GM23248 (cell line): ENCODE results near the gene EBP. TPM values are rescaled to one million over a fixed set of nuclear protein-coding genes. Genes with fewer than 3 reads are reported as not detected.

Source experiments
- DNase-seq: peaks from one replicate; pipeline ENCODE4 v3.0.0-alpha.2; 2015
- H2AFZ ChIP-seq: fragments of 200-600 bp; sonication (generic); 2 replicates; pipeline ENCODE4 v1.6.1; 2016; ENCODE audit warnings: antibody characterized with exemption
- H3F3A ChIP-seq: fragments of 200-600 bp; sonication (generic); 2 replicates; pipeline ENCODE4 v1.6.1; 2016; ENCODE audit warnings: mild to moderate bottlenecking, antibody characterized with exemption, mixed run types; ENCODE audit not compliant: insufficient read depth
- H3K27ac ChIP-seq: fragments of 200-600 bp; sonication (generic); 2 replicates; pipeline ENCODE4 v1.5.1; 2016; ENCODE audit warnings: mild to moderate bottlenecking
- H3K27me3 ChIP-seq: fragments of 200-600 bp; sonication (generic); replicated peaks from 2 replicates; pipeline ENCODE4 v1.6.1; 2016; ENCODE audit warnings: mild to moderate bottlenecking; ENCODE audit not compliant: insufficient read depth
- H3K36me3 ChIP-seq: fragments of 200-600 bp; sonication (generic); 2 replicates; pipeline ENCODE4 v1.6.1; 2016; ENCODE audit warnings: low read depth, mild to moderate bottlenecking
- H3K4me1 ChIP-seq: fragments of 200-600 bp; sonication (generic); 2 replicates; pipeline ENCODE4 v1.6.1; 2016; ENCODE audit warnings: mild to moderate bottlenecking; ENCODE audit not compliant: insufficient read depth
- H3K4me2 ChIP-seq: fragments of 200-600 bp; sonication (generic); one replicate; pipeline ENCODE4 v1.6.1; 2016; ENCODE audit warnings: mild to moderate bottlenecking; ENCODE audit not compliant: unreplicated experiment
- H3K4me3 ChIP-seq: fragments of 200-600 bp; sonication (generic); 2 replicates; pipeline ENCODE4 v1.5.1; 2016; ENCODE audit warnings: mild to moderate bottlenecking
- H3K79me2 ChIP-seq: fragments of 200-600 bp; sonication (generic); 2 replicates; pipeline ENCODE4 v1.6.1; 2016; ENCODE audit warnings: mild to moderate bottlenecking; ENCODE audit not compliant: insufficient read depth
- H3K9ac ChIP-seq: fragments of 200-600 bp; sonication (generic); 2 replicates; pipeline ENCODE4 v1.6.1; 2016; ENCODE audit warnings: mild to moderate bottlenecking
- H3K9me2 ChIP-seq: fragments of 200-600 bp; sonication (generic); 2 replicates; pipeline ENCODE4 v1.6.1; 2016; ENCODE audit warnings: mixed run types, mild to moderate bottlenecking, moderate library complexity; ENCODE audit not compliant: insufficient read depth
- H3K9me3 ChIP-seq: fragments of 200-600 bp; sonication (generic); one replicate; pipeline ENCODE4 v1.6.1; 2017; ENCODE audit warnings: low read depth
- H4K20me1 ChIP-seq: fragments of 200-600 bp; sonication (generic); 2 replicates; pipeline ENCODE4 v1.6.0; 2016; ENCODE audit not compliant: insufficient read depth
- EZH2 ChIP-seq: fragments of 200-600 bp; sonication (generic); IDR thresholded peaks from 2 replicates; pipeline ENCODE4 v1.6.1; 2018; ENCODE audit warnings: antibody characterized with exemption, mild to moderate bottlenecking; ENCODE audit not compliant: insufficient read depth, poor library complexity, severe bottlenecking
- EZH2phosphoT487 ChIP-seq: fragments of 200-600 bp; sonication (generic); IDR thresholded peaks from 2 replicates; pipeline ENCODE4 v1.6.1; 2018; ENCODE audit warnings: antibody characterized with exemption, moderate library complexity, mild to moderate bottlenecking, low read depth; ENCODE audit not compliant: insufficient read depth
- WGBS, 2 experiments: methylation state at CpG; one replicate each; pipeline ENCODE4 v1.1.6; 2015 to 2017; ENCODE audit warnings: low lambda C conversion rate in 2 of 2, low coverage in 1 of 2; ENCODE audit errors: missing lambda C conversion rate in 2 of 2; 5-methylcytosine and 5-hydroxymethylcytosine counted together
- in situ Hi-C: fragments of 300-500 bp; cut with MboI; formaldehyde crosslinking; loops from 2 replicates; pipeline ENCODE4 v1.15.0; 2020
- polyA plus RNA-seq: library from polyadenylated mRNA; unstranded; fragments of >200 nt; fragmentation: Nextera tagmentation; extraction: Ambion mirVana; gene quantifications from 2 replicates; pipeline ENCODE4 v1.2.1, GENCODE V29; 2016
- total RNA-seq: library from RNA; depleted of rRNA; stranded (reverse); fragments of >200 nt; shearing (Covaris generic); gene quantifications from 2 replicates; pipeline ENCODE4 v1.2.3, GENCODE V29; 2014

EBP gene
- total and polyA plus RNA-seq, 2 experiments from 2014 or later: 17.0 to 45.0 TPM

DNA sequence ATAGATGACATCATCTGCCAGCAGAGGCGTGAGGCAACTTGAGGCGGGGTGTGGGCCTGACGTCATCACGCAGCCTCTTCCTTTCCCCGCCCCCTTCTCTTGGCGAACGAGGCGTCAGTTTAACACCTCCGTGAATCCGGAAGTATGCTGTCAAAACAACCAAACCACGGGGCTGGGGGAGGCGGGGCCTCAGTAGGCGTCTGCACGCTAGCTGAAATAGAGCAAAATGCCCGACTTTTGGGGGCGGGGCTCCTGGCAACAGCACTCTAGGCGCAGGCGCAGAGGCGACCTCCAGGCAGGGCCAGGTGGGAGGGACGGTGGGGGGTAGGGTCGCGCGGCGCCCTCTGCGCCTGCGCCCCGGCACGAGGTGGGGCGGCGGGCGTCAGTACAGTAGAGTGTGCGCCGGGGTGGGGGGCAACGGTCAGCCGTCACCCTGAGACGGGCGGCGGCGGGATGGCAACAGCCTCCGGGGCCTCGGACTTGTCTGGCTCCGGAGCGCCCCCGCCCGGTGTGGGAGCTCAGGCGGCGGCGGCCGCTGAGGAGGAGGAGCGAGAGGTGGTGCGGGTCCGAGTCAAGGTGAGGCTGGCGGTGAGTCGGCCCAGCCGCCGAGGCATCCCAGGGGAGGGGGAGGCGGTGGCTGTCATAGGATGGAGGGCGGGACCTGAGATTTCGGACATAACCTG lies 17.9 kb downstream of the EBP start, which contains the start of gene TBC1D25:
Gene TBC1D25 (plus strand): TSS at position 370 of the 683 bp plus-strand sequence. CDS start 84 bp downstream, at position 454.
- Histone ChIP-seq H4K20me1 (no peaks in the 10 kb centered on the region), H2AFZ (peak within 1 kb of the TSS; percentile 92), H3K4me1 (peaks cover 6% of the 10 kb centered on the region; the same call in 1 of the 2 replicates), H3K4me3 (peak within 1 kb of the TSS; percentile 92), H3K9me2 (no peaks in the 10 kb centered on the region), H3K9me3 (no peaks in the 10 kb centered on the region), H3K27me3 (no peaks in the 10 kb centered on the region), H3K9ac (peak within 1 kb of the TSS; percentile 93), H3K36me3 (no peaks in the 10 kb centered on the region), H3K79me2 (peaks cover 25% of the 10 kb centered on the region), H3F3A (peaks cover 8% of the 10 kb centered on the region; the same call in 1 of the 2 replicates), H3K4me2 (peak within 1 kb of the TSS; percentile 80), H3K27ac (peak within 1 kb of the TSS; percentile 51)
- TF ChIP-seq EZH2phosphoT487 (no peak), EZH2 (no peak)
- DNase-seq: peak; percentile 95
- 1 to 3% methylated on average over 11 to 38 of the region's 59 CpGs for WGBS, 2 experiments
- in situ Hi-C loops: no loop called here

DNA sequence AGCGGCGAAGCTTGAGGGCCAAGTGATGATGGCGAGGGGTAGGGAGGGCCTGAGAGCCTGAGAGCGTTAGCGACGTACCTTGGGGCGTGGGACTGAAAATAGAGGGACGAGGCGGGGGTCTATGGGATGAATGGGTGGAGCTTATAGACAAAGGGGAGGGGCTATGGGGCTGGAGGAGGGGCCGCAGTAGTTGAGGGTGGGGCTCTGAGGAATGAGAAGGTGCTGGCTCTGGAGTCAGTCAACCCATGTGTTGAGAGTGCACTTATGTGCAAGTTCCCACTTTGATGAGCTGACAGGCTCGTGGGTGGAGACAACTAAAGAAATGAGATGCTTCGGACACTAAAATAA lies 18.4 kb downstream of the EBP start:
- in situ Hi-C loops: no loop called here
- Histone ChIP-seq H3K9me3 (no peaks in the 10 kb centered on the region), H3K79me2 (peaks cover 25% of the 10 kb centered on the region), H3K4me1 (peaks cover 6% of the 10 kb centered on the region; the same call in 1 of the 2 replicates), H4K20me1 (no peaks in the 10 kb centered on the region), H3K4me2 (peak overlapping the region; percentile 80), H3K4me3 (peak overlapping the region; percentile 92), H3K27ac (peak overlapping the region; percentile 51), H3F3A (peaks cover 8% of the 10 kb centered on the region; the same call in 1 of the 2 replicates), H3K27me3 (no peaks in the 10 kb centered on the region), H3K9me2 (no peaks in the 10 kb centered on the region), H3K9ac (peak overlapping the region; percentile 93), H3K36me3 (no peaks in the 10 kb centered on the region), H2AFZ (peak overlapping the region; percentile 92)
- peak; percentile 54 for DNase-seq
- WGBS, 2 experiments: 0 to 2% methylated on average over 2 to 12 of the region's 12 CpGs
- TF ChIP-seq EZH2phosphoT487 (no peak), EZH2 (no peak)

DNA sequence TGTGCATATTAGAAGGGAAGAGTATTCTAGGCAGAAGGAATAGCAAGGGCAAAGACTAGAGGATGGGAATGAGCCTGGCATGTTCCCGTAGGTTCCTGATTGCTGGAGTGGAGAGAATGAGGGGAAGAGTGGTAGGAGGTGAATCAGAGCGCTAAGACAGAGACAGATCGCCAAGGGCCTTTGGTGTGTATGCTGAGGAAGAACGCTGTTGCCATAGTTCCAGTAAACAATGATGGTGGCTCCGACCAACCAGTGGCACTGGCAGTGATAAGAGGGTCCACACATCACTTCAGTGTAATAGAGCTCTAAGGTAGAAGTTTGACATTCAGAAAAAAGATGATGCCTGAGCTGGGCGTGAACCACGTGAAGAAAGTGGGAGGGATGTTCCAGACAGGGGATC lies 18.9 kb downstream of the EBP start:
- H3K9me3 ChIP-seq: no peaks in the 10 kb centered on the region
- peak overlapping the region; percentile 80 for H3K4me2 ChIP-seq
- no peak overlapping the region for H3K9ac ChIP-seq
- WGBS, 2 experiments: 95 to 99% methylated on average over 7 of the region's 7 CpGs
- H4K20me1 ChIP-seq: no peaks in the 10 kb centered on the region
- H3K4me1 ChIP-seq: peaks cover 6% of the 10 kb centered on the region; the same call in 1 of the 2 replicates
- no peak overlapping the region for H2AFZ ChIP-seq
- TF ChIP-seq EZH2 (no peak), EZH2phosphoT487 (no peak)
- H3F3A ChIP-seq: peaks cover 8% of the 10 kb centered on the region; the same call in 1 of the 2 replicates
- no peak overlapping the region for H3K27ac ChIP-seq
- peak overlapping the region; percentile 92 for H3K4me3 ChIP-seq
- H3K9me2 ChIP-seq: no peaks in the 10 kb centered on the region
- DNase-seq: no peak
- in situ Hi-C loops: no loop called here
- no peaks in the 10 kb centered on the region for H3K36me3 ChIP-seq
- H3K27me3 ChIP-seq: no peaks in the 10 kb centered on the region
- H3K79me2 ChIP-seq: peaks cover 25% of the 10 kb centered on the region

DNA sequence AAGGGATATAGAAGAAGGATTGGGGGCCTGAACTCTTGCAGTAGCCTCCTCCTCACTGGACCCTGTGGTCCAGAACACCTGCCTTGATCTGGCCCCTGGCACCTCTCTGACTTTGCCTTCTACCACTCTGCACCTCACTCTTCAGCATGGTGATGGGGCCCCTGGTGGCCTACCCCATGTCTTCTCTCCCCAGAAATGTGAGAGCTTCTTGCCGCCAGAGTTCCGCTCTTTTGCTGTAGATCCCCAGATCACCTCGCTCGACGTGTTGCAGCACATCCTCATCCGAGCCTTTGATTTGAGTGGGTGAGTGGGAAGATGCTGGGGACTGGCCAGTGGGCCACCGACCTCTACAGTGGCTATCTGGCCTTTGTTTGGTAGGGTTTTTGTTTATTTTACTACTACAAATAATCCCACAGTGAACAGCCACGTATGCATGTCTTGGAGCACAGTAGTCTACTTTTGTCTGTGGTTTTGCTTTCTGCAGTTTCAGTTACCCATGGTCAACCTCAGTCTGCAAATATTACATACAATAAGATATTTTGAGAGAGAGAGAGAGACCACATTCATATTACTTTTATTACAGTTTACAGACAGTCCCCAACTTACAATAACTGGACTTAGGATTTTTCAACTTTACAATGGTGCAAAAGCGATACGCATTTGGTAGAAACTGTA lies 19.7 kb downstream of the EBP start:
- peaks cover 6% of the 10 kb centered on the region; the same call in 1 of the 2 replicates for H3K4me1 ChIP-seq
- TF ChIP-seq EZH2phosphoT487 (no peak), EZH2 (no peak)
- no peak overlapping the region for H3K4me2 ChIP-seq
- H3F3A ChIP-seq: peaks cover 8% of the 10 kb centered on the region; the same call in 1 of the 2 replicates
- H3K4me3 ChIP-seq: no peak overlapping the region
- no peak overlapping the region for H2AFZ ChIP-seq
- 79 to 85% methylated on average over 4 to 10 of the region's 10 CpGs for WGBS, 2 experiments
- no peaks in the 10 kb centered on the region for H4K20me1 ChIP-seq
- H3K36me3 ChIP-seq: no peaks in the 10 kb centered on the region
- no peak overlapping the region for H3K9ac ChIP-seq
- peaks cover 25% of the 10 kb centered on the region for H3K79me2 ChIP-seq
- H3K9me3 ChIP-seq: no peaks in the 10 kb centered on the region
- no peak for DNase-seq
- H3K27ac ChIP-seq: no peak overlapping the region
- H3K9me2 ChIP-seq: no peaks in the 10 kb centered on the region
- no peaks in the 10 kb centered on the region for H3K27me3 ChIP-seq
- in situ Hi-C loops: no loop called here
